AG09309 (cell line): ENCODE measurements around the gene NUMBL.
A peak's percentile ranks its signal among the peaks of the same experiment; 100 is the strongest.

Experiments used
- DNase-seq: peaks from one replicate; pipeline ENCODE4 v3.0.0-alpha.2; 2010; ENCODE audit warnings: low read depth
- H3K4me3 ChIP-seq: 2 replicates; pipeline ENCODE4 v1.5.1; 2011; ENCODE audit warnings: mild to moderate bottlenecking, low read depth, low read length, moderate library complexity; ENCODE audit not compliant: control insufficient read depth
- TF ChIP-seq, protein P1 (sequence below): IDR thresholded peaks from 2 replicates; pipeline ENCODE4 v1.5.1; 2011; ENCODE audit warnings: mild to moderate bottlenecking, low read depth, low read length, inconsistent platforms; ENCODE audit not compliant: insufficient read depth, control insufficient read depth; ENCODE audit errors: missing control alignments

NUMBL gene

DNA sequence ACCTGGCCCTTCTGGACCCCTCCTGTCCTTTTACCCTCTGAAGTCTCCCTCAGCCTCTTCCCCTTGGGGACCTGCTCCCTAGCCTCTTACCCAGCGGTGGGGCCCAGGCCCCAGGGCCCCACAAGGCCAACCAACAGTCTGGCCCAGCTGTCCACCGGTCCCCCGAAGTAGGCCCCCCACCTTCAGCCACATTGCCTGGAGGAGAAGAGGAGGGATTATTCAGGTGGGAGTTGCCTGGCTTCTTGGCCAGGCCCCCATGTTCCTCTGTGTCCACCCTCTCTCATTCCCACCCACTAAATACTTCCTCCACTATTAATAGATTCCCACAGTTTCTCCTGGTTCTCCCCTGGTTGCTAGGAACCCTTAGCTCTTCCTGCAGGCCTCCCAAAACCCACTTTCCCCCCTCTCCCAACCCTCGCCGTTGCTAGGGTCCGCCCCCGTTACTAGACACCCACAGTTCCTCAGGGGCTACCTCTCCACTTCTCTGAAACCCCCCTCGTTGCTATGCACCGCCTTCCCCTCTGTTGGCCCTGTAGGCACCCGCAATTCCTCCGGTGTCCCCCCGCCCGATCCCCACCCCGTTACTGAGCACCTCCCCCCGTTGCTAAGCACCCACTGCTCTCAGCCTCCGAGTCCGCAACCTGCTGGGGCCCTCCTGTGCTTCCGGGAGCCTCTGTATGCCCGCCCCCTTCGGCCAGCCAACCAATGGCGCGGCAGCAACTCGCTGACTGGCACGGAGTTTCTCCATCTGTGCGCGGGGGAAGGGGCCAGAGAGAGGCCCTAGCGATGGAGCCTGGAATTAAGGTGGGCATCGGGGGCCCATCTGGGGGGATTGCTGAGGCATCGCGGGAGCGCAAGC is 24.2 kb upstream of the NUMBL start:
- H3K4me3 ChIP-seq = peak overlapping the region; percentile 64
- peak; percentile 60 for DNase-seq
- TF ChIP-seq, protein P1, sequence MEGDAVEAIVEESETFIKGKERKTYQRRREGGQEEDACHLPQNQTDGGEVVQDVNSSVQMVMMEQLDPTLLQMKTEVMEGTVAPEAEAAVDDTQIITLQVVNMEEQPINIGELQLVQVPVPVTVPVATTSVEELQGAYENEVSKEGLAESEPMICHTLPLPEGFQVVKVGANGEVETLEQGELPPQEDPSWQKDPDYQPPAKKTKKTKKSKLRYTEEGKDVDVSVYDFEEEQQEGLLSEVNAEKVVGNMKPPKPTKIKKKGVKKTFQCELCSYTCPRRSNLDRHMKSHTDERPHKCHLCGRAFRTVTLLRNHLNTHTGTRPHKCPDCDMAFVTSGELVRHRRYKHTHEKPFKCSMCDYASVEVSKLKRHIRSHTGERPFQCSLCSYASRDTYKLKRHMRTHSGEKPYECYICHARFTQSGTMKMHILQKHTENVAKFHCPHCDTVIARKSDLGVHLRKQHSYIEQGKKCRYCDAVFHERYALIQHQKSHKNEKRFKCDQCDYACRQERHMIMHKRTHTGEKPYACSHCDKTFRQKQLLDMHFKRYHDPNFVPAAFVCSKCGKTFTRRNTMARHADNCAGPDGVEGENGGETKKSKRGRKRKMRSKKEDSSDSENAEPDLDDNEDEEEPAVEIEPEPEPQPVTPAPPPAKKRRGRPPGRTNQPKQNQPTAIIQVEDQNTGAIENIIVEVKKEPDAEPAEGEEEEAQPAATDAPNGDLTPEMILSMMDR = no peak

DNA sequence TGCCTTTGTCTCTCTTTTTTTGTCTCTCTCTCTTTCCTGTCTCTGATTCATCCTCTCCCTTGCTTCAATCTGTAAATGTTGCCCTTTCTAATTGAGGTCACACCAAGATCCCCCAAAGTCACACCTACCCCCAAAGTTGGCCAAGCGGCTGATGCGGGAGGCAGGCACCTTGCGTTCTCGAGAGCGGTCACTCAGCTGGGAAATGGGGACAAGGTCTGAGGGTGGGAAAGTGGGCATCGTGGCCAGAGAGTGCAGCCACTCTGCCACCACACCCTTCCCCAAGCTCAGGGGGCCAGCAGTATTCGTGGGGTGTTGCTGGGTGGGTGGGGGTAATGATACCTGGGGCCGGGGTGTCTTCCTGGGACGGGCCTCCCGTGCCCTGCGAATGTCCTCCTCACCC is 23.5 kb upstream of the NUMBL start:
- DNase-seq = no peak
- TF ChIP-seq, protein P1 = no peak
- peak overlapping the region; percentile 64 for H3K4me3 ChIP-seq

DNA sequence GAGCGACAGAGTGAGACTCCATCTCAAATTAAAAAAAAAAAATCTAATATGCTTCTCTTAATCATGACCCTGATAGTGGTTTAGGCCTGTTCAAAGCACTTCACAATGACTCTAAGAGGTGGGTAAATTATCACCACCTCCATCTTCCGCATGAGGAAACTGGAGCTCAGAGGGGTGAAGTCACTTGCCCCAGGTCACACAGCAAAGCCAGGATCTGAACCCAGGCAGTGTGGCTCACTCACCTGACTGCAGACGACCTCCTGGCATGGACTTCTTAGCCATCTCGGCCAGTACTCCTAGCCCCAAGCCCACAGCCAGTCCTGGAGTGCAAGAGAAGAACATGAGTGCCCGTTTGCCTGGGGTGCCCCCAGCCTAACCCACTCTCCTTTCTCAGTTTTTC is 19.4 kb upstream of the NUMBL start:
- H3K4me3 ChIP-seq = no peak overlapping the region
- no peak for DNase-seq
- TF ChIP-seq, protein P1 = no peak

DNA sequence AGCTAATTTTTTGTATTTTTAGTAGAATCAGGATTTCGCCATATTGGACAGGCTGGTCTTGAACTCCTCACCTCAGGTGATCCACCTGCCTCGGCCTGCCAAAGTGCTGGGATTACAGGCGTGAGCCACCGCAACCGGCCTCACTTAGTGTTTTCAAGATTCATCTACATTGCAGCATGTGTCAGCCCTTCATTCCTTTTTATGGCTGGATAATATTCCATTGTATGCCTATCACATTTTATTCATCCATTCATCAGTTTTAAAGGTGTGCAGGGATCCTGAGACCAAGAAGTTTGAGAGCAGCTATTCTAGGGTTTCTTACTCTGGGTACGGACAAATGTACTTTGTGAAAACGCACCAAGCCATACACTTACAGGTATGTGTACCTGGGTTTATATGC is 17.2 kb upstream of the NUMBL start:
- TF ChIP-seq, protein P1 = no peak
- DNase-seq = no peak
- H3K4me3 ChIP-seq = no peak overlapping the region

DNA sequence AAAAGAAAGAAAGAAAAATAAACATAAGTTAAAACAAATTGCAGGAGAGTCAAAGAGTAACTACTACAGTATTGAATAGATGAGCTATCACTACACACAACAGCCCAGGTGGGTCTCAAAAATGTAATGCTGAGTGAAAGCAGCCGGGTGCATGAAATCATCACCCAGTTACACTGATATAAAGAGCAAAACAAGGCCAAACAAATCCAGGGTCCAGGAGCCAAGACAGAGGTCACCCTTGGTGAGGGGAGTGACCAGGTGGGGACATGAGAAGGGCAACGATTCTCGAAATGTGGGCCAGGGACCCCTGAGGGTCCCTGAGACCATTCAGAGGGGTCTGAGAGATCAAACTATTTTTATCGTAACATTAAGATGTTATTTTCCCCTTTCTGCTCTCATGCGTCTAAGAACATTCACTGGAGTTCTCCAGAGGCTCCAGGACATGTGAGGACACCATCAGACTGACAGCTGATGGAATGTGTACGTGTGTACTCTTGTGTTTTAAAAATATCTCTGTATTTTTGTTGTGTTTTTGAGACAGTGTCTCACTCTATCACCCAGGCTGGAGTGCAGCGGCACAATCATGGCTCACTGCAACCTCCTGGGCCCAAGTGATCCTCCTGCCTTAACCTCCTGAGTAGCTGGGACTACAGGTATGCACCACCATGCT is 15.6 kb upstream of the NUMBL start:
- TF ChIP-seq, protein P1 = no peak
- no peak overlapping the region for H3K4me3 ChIP-seq
- DNase-seq = no peak

DNA sequence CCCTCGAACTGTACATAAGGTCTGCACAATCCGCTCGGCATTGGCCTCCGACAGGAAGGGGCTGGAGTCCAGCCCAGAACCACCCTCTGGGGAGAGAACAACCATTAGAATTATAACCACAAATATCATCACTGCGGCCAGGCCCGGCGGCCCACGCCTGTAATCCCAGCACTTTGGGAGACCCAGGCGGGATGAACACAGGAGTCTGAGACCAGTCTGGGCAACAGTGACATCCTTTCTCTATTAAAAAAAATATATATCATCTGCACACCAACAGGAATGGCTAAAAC is 14.9 kb upstream of the NUMBL start:
- TF ChIP-seq, protein P1 = no peak
- no peak overlapping the region for H3K4me3 ChIP-seq
- no peak for DNase-seq
